Hematopoietic multipotent progenitor cell treated with erythropoietin and hydrocortisone succinate and interleukin-3 and kit ligand, for 15 days (in vitro differentiated cells): Measurements from ENCODE around the gene LDLRAD3.
"Not testable (repeated sequence)": the region's sequence is repeated elsewhere in the genome, so short reads cannot be mapped to it uniquely, and the experiment has no call there.

ENCODE experiments used
- DNase-seq: peaks from one replicate; pipeline ENCODE4 v3.0.0-alpha.2; 2015; ENCODE audit warnings: low spot score

The LDLRAD3 gene

GRCh38 chr11:36164506-36165250 is 220.8 kb downstream of the LDLRAD3 start:
- DNase-seq: no peak

GRCh38 chr11:36165621-36166397 is 221.9 kb downstream of the LDLRAD3 start:
- no peak for DNase-seq

- DNase-seq: no peak
These were observed 223.2 kb downstream of the LDLRAD3 start for GRCh38 chr11:36167073-36167472.

- DNase-seq: no peak
These were observed 223.9 kb downstream of the LDLRAD3 start for GRCh38 chr11:36167729-36168128.

- no peak for DNase-seq
These were observed 234.0 kb downstream of the LDLRAD3 start for GRCh38 chr11:36177836-36178235.

- DNase-seq: no peak
These were observed 242.7 kb downstream of the LDLRAD3 start for GRCh38 chr11:36186340-36187175.

- no peak for DNase-seq
These were observed 243.8 kb downstream of the LDLRAD3 start for GRCh38 chr11:36187622-36188021.

GRCh38 chr11:36189735-36190134 is 245.9 kb downstream of the LDLRAD3 start:
- not testable (repeated sequence) for DNase-seq

GRCh38 chr11:36191941-36192340 is 248.1 kb downstream of the LDLRAD3 start:
- DNase-seq: no peak

- no peak for DNase-seq
These were observed 248.8 kb downstream of the LDLRAD3 start for GRCh38 chr11:36192425-36193289.

GRCh38 chr11:36193290-36193619 is 249.4 kb downstream of the LDLRAD3 start:
- no peak for DNase-seq

GRCh38 chr11:36193721-36194120 is 249.9 kb downstream of the LDLRAD3 start:
- DNase-seq: no peak

GRCh38 chr11:36195496-36196354 is 251.9 kb downstream of the LDLRAD3 start:
- DNase-seq: no peak

GRCh38 chr11:36196411-36196998 is 252.6 kb downstream of the LDLRAD3 start:
- no peak for DNase-seq

- DNase-seq: no peak
These were observed 257.5 kb downstream of the LDLRAD3 start for GRCh38 chr11:36201411-36201810.

- no peak for DNase-seq
These were observed 261.7 kb downstream of the LDLRAD3 start for GRCh38 chr11:36205536-36205935.

- no peak for DNase-seq
These were observed 266.7 kb downstream of the LDLRAD3 start for GRCh38 chr11:36210529-36210928.

GRCh38 chr11:36211761-36212430 is 268.0 kb downstream of the LDLRAD3 start:
- no peak for DNase-seq

GRCh38 chr11:36212564-36213392 is 268.9 kb downstream of the LDLRAD3 start:
- DNase-seq: no peak
